Stimulated activated CD4-positive, alpha-beta T cell treated with anti-CD3 and anti-CD28 coated beads, Interleukin-1b, Interleukin-23, amount 100 ng/mL, for 1 hour (primary cell): ENCODE measurements around the gene EVPLL.
"Not testable (repeated sequence)": the region's sequence is repeated elsewhere in the genome, so short reads cannot be mapped to it uniquely, and the experiment has no call there.

Experiments
- DNase-seq, 2 donors: peaks; one replicate each; pipeline ENCODE4 v3.0.0-alpha.2; 2020; ENCODE audit warnings: low read depth in 2 of 2

Gene EVPLL

DNA sequence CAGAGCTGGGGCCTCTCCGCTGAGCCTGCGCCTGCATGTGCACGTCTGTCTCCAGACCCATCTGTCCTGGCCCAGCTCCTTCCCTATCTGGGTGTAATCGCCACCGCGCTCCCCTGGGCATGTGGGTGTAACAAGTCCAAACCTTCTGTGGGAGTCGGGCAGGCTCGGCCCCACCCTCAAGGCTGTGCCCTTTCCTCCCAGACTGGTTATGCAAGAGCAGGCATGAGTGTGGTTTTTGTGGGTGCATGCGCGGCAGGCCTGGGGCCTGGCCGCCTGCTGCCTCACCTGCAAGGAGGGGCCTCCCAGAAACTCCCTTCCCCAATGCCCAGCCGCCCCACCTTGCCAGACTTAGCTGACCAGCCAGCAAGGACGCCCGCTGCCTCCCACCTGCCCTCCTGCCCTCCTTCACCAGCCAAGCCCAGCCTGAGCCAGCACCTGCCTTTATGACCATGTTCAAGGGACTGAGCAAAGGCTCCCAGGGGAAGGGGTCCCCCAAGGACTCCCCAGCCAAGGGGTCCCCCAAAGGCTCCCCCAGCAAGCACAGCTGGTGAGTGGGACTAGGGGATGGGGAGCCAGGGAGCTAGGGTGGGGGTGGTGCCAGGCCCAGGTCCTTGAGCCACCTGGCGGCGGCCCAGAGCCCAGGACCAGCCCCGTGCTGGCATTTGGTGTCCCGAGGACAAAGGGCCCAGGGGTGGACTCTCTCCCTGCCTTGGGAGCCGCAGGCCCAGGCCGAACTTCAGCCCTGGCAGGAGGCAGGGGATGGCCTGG lies at the start of gene EVPLL:
TSS of gene EVPLL (plus strand) at position 342 of the 768 bp plus-strand sequence. CDS start 3,160 bp downstream, outside the sequence.
- DNase-seq: no peak

DNA sequence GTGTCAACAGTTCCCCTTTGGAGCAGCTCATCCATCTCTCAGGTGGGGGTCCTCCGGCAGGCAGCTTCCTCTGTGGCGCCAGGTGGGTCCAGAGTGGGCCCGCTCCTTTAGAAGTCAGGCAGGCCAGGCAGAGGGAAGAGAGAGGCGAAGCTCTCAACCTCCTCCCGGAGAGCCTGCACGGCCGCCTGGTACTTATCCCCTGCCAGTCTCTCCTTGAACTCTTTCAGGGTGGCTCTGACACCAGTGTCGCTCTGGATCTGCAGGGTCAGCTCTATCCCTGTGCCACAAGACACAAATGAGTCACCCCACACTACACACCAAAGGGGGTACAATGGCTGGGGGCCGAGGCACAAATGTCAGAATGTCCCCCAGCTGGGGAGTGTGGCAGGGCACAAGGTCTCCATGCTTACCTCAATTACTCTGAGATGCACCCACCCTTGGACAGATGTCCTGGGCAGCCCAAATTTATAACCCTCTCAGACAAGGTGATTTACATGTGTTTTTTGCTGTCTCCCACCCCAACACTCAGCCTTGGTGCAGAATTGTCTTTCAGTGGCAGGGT lies 48.9 kb upstream of the EVPLL start:
- DNase-seq: no peak

DNA sequence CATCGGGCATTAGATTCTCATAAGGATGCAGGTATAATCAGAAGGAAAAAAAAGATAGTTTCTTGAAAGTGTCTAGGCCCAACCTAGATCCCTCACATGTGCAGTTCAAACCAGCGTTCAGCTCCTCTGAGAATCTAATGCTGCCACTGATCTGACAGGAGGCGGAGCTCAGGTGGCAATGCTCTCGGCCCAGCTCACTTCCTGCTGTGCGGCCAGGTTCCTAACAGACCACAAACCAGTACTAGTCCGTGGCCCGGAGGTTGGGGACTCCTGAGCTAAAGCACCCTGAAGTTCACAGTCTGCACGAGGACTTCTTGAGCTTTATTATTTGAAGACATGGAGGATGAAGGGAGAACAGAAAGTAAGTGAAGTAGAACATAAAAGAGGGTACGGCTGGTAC lies 45.7 kb upstream of the EVPLL start:
- no peak for DNase-seq

DNA sequence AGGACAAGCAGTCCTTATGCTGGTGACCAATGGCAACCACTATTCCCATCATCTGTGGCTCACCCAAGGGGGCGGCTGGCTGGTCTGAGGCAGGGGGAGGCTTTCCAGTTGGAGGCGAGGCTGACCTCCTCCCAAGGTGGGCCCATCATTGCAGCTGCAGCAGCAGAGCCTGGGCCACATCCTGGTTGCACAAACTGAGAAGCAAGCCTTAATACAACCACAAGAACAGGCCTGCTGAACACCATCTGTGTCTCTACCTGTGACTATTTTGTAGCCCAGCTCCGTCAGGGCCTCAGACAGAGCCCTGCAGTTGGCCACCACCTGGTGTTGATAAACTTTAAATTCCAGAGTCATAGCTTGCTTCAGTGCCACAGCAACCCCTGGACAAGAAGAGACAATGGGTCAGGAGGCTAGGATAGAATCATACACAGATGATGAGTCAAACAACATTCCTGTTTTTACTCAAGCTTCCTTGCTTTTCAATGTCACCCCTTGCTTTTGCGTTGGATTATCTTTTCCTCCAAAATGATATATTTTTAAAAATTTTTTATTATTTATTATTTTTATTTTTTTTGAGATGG lies 44.6 kb upstream of the EVPLL start:
- DNase-seq: no peak

DNA sequence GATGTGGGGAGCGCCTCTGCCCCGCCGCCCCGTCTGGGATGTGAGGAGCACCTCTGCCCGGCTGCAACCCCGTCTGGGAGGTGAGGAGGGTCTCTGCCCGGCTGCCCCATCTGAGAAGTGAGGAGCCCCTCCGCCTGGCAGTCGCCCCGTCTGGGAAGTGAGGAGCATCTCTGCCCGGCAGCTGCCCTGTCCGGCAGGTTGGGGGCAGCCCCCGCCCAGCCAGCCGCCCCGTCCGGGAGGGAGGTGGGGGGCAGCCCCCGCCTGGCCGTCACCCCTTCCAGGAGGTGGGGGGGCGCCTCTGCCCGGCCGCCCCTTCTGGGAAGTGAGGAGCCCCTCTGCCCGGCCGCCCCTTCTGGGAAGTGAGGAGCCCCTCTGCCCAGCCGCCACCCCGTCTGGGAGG lies 39.4 kb upstream of the EVPLL start:
- not testable (repeated sequence) for DNase-seq

DNA sequence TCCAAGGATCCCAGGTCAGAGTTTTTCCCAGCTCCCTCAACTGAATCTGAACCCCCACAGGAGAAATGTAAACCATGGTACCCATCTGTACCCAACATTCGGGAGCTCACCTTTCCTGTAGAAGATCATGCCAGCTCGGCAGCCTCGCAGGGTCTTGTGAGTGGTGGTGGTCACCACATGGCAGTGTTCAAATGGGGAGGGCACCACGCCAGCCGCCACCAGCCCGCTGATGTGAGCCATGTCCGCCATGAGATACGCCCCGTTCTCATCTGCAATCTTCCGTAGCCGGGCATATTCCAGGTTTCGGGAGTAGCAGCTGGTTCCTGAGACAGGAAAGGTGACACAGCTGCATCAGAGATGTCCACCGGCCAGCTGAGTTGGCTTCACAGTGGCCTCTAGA lies 37.6 kb upstream of the EVPLL start:
- no peak for DNase-seq

DNA sequence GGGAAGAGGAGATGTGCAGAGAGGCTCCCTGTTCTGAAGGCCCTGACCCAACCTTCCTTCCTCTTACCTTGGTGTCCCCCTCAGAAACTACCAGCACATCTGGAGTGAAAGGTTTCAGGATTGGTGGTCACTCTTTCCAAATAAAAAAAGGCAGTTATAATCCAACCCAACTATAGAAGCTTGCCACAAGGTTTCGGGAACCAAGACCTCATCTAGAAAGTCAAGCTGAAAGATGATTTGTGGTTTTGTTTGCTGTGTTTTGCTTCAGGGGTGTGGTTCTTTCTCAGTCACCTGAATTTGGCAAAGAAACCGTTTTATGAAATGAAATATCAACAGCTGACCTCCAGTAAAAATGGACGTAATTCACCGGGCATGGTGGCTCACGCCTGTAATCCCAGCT lies 33.6 kb upstream of the EVPLL start:
- no peak for DNase-seq

DNA sequence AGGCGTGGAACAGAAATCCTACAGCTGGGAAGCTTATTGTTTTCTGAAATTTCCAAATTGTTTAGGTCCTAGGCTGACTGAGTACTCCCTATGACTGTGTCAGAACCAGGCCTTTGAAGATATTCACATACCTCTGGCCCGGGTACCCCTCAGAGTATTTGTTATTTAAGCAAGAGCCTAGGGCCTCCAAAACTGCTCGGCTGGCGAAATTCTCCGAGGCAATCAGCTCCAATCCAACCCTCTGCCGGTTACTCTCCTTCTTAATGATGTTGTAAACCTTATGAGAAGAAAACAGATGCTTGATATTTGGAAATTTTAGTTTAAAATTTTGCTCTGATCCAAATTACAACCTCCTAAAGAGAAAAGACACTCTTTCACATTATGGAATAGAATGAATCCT lies 24.0 kb upstream of the EVPLL start:
- no peak for DNase-seq

DNA sequence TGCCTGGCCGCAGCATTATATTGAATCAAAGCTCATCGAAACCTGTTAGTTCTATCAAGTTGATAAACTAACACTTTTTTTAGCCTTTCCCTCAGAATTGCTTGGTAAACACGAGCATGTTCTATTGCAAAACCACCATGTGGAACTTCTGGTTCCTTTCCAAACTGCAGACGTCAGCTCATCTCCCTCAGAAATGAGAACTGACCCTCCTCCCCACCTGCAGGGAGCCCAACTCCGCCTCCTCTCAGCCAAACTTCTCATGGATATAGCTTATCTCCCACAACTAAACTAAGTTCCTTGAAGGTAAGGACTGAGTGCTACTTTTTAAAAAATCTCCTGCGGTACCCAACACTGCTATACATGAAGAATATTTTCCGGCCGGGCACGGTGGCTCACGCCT lies 21.0 kb upstream of the EVPLL start:
- DNase-seq: no peak

DNA sequence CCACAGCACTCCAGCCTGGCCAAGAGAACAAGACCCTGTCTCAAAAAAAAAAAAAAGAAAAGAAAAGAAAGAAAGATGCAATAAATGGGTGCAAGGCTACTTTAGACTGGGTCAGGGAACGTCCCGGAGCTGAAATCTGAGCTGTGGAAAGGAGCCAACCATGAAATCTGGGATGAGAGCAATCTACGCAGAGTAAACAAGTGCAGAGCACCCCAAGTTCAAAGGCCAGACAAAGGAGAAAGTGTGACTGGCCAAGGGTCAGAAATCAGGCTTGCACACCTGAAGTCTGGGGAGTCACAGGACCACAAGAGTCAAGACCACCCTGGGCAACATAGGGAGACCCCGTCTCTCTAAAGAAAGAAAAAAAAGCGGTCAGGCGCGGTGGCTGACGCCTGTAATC lies 17.1 kb upstream of the EVPLL start:
- DNase-seq: no peak

DNA sequence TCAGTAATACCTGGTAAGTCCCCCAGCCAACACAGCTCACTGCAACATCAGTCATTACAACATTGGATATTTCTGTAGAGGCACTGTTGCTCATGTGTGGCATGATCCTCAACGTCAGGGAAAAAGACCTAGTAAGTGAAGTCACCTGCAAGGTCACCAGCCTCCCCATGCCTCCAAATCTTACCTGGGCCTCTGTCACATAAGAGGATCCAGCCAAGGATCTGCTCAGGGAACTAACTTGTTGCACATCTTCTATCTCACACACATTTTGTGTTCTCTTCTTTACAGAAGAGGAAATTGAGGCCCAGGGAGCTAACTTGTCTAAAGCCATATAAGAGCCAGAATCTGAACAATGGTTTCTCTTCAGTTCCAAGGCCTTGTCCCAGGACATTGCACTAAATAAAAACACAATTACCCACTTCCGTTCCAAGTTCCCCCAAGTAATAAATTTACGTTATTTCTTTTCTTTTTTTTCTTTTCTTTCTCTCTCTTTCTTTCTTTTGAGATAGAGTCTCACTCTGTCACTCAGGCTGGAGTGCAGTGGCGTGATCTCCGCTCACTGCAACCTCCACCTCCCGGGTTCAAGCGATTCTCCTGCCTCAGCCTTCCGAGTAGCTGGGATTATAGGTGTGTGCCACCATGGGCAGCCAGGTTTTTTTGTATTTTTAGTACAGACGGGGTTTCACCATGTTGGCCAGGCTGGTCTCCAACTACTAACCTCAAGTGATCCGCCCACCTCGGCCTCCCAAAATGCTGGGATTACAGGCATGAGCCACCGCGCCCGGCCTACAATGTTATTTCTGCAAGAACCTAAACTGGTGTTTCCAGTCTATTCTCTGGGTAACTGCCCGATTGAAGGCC lies 15.5 kb upstream of the EVPLL start:
- DNase-seq: no peak

DNA sequence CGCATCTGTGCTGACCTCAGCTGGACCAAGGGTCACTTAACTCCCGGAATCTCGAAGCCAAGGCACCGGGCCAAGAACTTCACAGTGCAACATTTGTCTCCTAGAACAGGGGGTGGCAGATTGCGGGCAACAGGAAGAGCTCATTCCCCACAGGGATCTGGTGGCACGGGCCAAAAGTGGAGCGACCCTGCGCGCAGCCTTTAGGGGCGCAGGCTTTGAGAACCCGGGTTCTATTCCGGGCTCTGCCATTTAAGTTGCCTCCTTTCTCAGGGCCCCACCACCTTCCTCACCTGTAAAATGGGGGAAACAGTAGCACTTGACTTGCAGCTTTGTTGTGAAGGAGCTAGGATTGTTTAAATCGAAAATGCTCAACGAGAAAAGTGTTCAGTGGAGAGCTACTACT lies 14.9 kb upstream of the EVPLL start:
- DNase-seq: no peak

DNA sequence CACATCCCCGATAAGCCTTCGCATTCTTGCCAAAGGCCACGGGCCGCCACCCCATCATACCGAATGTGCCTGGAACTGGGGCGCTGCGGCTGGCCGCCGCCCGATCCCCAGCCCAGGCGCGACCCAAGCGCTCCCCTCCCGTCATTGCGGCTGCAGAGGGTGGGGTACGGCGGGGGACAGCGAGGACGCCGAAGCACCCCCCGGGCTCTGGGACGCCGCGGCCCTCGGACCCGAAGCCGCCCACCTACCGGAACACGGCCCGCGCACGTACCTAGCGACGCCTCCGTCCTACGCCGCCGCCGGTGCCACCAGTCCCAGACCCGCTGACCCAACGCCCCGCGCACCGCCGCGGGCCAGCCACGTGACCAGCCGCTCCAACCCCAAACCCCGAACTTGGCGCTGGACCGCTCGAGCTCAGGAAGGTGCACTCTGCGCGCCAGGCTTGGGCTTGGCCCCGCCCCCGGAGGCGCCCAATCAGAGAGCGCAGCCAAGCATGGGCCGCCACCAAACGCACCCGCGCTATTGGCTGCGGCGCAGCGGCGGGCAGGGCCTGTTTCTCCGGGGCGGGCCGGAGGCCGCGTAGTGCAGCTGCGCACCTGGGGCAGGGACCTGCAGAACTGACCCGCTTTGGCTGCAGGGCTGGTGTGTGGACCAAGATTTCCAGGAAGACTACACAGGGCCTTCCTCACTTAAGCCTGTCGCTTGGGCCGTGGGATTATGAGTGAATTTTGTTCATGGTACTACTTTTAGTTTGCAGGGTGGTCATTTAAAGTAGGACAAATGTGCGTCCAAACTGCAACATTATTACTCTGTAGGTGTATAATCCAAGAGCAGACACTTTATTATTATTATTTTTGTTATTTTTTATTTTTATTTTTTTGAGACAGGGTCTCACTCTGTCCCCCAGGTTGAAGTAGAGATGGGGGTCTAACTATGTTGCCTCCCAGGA lies 14.2 kb upstream of the EVPLL start, which contains the start of gene SHMT1:
TSS of gene SHMT1 (minus strand) at position 450 of the 949 bp plus-strand sequence. CDS start 7,569 bp downstream, outside the sequence.
- DNase-seq: peak; percentile 63 to 81

DNA sequence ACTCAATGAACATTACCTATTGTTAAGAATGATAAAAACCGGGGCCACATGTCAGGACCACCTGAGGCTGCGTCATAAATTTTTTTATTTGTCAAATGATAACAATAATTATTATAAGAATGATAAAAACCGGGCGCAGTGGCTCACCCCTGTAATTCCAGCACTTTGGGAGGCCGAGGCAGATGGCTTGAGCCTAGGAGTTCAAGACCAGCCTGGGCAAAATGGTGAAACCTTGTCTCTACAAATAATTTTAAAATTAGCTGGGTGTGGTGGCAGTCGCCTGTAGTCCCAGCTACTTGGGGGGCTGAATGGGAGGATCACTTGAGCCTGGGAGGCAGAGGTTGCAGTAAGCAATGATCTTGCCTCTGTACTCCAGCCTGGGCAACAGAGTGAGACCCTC lies 13.4 kb upstream of the EVPLL start:
- no peak for DNase-seq

DNA sequence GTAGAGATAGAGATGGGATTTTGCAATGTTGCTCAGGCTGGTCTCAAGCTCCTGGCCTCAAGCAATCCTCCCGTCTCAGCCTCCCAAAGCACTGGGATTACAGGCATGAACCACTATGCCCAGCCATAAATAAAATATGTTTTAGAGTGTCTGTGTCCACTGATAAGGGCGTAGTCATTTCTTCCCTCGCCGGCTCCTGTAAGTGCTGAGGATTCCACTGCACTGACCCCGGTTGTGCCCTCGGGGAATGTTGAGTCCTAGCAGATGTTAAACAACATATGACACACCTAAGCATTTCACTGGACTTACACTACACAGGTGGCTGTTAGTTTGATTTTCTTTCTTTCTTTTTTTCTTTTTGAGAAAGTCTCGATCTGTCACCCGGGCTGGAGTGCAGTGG lies 8.6 kb upstream of the EVPLL start:
- no peak for DNase-seq

DNA sequence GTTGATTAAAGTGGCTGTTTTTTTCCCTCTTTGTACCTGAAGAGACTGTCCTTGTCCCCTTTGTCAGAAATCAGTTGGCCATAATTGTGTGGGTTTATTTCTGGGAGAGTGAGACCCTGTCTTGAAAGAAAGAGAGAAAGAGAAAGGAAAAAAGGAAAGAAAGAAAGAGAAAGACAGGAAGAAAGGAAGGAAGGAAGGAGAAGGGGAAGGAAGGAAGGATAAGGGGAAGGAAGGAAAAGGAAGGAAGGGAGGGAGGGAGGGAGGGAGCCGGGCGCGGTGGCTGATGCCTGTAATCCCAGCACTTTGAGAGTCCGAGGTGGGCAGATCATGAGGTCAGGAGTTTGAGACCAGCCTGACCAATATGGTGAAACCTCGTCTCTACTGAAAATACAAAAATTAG lies 6.8 kb upstream of the EVPLL start:
- DNase-seq: no peak

DNA sequence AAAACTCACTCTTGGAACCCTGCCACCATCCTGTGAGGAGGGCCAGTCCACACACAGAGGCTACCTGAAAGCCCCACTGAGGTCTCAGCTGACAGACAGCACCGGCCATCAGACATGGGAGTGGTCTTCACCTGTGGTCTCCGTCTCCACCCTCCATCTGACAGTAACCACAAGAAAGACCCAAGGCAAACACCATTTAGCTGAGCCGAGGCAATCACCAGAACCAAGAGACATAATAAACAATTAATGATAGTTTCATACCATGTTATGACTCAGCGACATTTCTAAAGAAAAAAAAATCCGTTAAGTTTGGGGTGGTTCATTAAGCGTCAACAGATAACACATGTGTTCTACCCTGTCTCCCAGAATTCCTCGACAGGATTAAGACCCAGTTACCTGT lies 6.1 kb upstream of the EVPLL start:
- DNase-seq: no peak

DNA sequence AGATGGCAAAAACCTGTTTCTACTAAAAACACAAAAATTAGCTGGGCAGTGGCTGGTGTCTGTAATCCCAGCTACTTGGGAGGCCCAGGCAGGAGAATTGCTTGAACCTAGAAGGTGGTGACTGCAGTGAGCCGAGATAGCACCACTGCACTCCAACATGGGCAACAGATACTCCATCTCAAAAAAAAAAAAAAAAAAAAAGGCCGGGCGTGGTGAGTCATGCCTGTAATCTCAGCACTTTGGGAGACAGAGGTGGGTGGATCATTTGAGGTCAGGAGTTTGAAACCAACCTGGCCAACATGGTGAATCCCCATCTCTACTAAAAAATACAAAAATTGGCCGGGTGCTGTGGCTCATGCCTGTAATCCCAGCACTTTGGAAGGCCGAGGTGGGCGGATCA lies 4.4 kb upstream of the EVPLL start:
- not testable (repeated sequence) for DNase-seq

DNA sequence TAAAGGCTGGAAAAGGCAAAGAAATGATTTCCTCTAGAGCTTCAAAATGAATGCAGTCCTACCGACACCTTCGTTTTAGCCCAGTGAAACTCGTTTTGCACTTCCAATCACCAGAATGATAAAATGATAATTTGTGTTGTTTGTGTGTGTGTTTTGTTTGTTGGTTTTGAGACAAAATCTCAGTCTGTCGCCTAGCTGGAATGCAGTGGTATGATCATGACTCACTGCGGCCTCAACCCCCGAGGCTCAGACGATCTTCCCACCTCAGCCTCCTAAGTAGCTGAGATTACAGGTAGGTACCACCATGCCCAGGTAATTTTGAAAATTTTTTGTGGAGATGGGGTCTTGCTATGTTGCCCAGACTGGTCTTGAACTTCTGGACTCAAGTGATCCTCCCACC lies 3.4 kb upstream of the EVPLL start:
- DNase-seq: no peak

DNA sequence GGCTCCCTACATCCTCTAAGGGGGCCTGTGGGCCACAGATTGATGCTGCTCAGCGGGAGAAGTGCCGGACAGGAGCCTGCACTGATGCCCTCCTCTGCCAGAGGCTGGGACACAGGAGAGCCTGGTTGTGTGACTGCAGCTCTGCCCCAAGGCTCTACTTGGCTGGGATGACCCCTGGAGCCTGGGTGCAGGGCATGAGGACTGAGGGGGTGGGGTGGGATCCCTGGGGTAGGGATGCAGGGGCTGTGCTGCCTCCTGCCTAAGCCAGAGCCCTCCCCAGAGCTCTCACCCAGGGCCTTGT lies 577 bp downstream of the EVPLL start:
- DNase-seq: no peak

DNA sequence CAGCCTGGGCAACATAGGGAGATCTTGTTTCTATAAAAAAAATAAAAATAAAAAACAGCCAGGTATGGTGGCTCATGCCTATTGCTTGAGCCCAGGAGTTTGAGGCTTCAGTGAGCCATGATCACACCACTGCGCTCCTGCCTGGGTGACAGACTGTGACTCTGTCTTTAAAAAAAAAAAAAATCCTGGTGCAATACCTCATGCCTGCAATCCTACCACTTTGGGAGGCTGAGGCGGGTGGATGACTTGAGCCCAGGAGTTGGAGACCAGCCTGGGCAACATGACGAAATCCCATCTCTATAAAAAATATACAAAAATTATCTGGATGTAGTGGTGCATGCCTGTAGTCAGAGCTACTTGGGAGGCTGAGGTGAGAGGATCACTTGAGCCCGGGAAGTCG lies 1.0 kb downstream of the EVPLL start:
- DNase-seq: not testable (repeated sequence)
